Trophoblast cell (in vitro differentiated cells and primary cell): ENCODE data around the gene TMEM82.
A peak's percentile ranks its signal among the peaks of the same experiment; 100 is the strongest.

Source experiments
- DNase-seq, 2 donors: peaks; one replicate each; pipeline ENCODE4 v3.0.0-alpha.2; 2016
- H2AFZ ChIP-seq: 2 replicates; pipeline ENCODE4 v1.6.1; 2013; ENCODE audit warnings: low read length, moderate library complexity, mild to moderate bottlenecking; ENCODE audit not compliant: insufficient read depth, poor library complexity
- H2AK5ac ChIP-seq: 2 replicates; pipeline ENCODE4 v1.6.1; 2013; ENCODE audit warnings: mild to moderate bottlenecking, low read length
- H2BK120ac ChIP-seq: 2 replicates; pipeline ENCODE4 v1.6.1; 2013; ENCODE audit warnings: low read length, mild to moderate bottlenecking, moderate library complexity; ENCODE audit not compliant: insufficient read depth, poor library complexity
- H2BK12ac ChIP-seq: 2 replicates; pipeline ENCODE4 v1.6.1; 2013; ENCODE audit warnings: mild to moderate bottlenecking, low read length, moderate library complexity
- H2BK5ac ChIP-seq: 2 replicates; pipeline ENCODE4 v1.6.1; 2013; ENCODE audit warnings: low read length, low read depth, moderate library complexity, mild to moderate bottlenecking; ENCODE audit not compliant: poor library complexity
- H3K14ac ChIP-seq: 2 replicates; pipeline ENCODE4 v1.6.1; 2013; ENCODE audit warnings: mild to moderate bottlenecking, low read length
- H3K18ac ChIP-seq: 2 replicates; pipeline ENCODE4 v1.6.1; 2013; ENCODE audit warnings: mild to moderate bottlenecking, low read length
- H3K23ac ChIP-seq: 2 replicates; pipeline ENCODE4 v1.6.1; 2013; ENCODE audit warnings: low read length
- H3K27ac ChIP-seq: 2 replicates; pipeline ENCODE4 v1.5.1; 2013; ENCODE audit warnings: low read depth, mild to moderate bottlenecking, inconsistent platforms, low read length, moderate library complexity
- H3K27me3 ChIP-seq: 2 replicates; pipeline ENCODE4 v1.6.1; 2013; ENCODE audit warnings: inconsistent platforms, mild to moderate bottlenecking, low read length, moderate library complexity; ENCODE audit not compliant: insufficient read depth
- H3K36me3 ChIP-seq, 2 experiments: 1 replicate in 1 of 2; 2 replicates in 1 of 2; pipeline ENCODE4 v1.6.1; 2013; ENCODE audit warnings: low read length in 2 of 2, mild to moderate bottlenecking in 2 of 2, moderate library complexity in 1 of 2; ENCODE audit not compliant: insufficient read depth in 2 of 2, control insufficient read depth in 1 of 2
- H3K4ac ChIP-seq: 2 replicates; pipeline ENCODE4 v1.6.1; 2013; ENCODE audit warnings: low read depth, mild to moderate bottlenecking, low read length, moderate library complexity
- H3K4me1 ChIP-seq, 2 experiments: 1 replicate in 1 of 2; 2 replicates in 1 of 2; pipeline ENCODE4 v1.6.1; 2013; ENCODE audit warnings: low read length in 2 of 2, mild to moderate bottlenecking in 2 of 2, moderate library complexity in 1 of 2; ENCODE audit not compliant: insufficient read depth in 2 of 2, control insufficient read depth in 1 of 2
- H3K4me2 ChIP-seq: 2 replicates; pipeline ENCODE4 v1.6.1; 2013; ENCODE audit warnings: inconsistent platforms, mild to moderate bottlenecking, low read length, moderate library complexity
- H3K4me3 ChIP-seq: 2 replicates; pipeline ENCODE4 v1.5.1; 2013; ENCODE audit warnings: mild to moderate bottlenecking, low read depth, low read length, inconsistent platforms
- H3K79me1 ChIP-seq: one replicate; pipeline ENCODE4 v1.6.1; 2013; ENCODE audit warnings: low read length
- H3K79me2 ChIP-seq: 2 replicates; pipeline ENCODE4 v1.6.1; 2013; ENCODE audit warnings: low read length, mild to moderate bottlenecking; ENCODE audit not compliant: control insufficient read depth, insufficient read depth, poor library complexity
- H3K9ac ChIP-seq: 2 replicates; pipeline ENCODE4 v1.6.1; 2013; ENCODE audit warnings: mild to moderate bottlenecking, low read length
- H3K9me3 ChIP-seq: 2 replicates; pipeline ENCODE4 v1.6.1; 2013; ENCODE audit warnings: low read depth, mild to moderate bottlenecking, control low read depth, inconsistent platforms, low read length; ENCODE audit not compliant: insufficient read depth
- H4K12ac ChIP-seq: 2 replicates; pipeline ENCODE4 v1.6.1; 2013; ENCODE audit warnings: low read depth, mild to moderate bottlenecking, low read length, moderate library complexity
- H4K8ac ChIP-seq: 2 replicates; pipeline ENCODE4 v1.6.1; 2013; ENCODE audit warnings: low read depth, mild to moderate bottlenecking, low read length, moderate library complexity
- H4K91ac ChIP-seq: one replicate; pipeline ENCODE4 v1.6.1; 2013; ENCODE audit warnings: low read depth, mild to moderate bottlenecking, low read length, moderate library complexity
- WGBS: extraction: QIAGEN DNeasy Blood & Tissue Kit; methylation state at CpG from one replicate; pipeline ENCODE4 v1.1.7; 2013; ENCODE audit warnings: missing lambda C conversion rate; ENCODE audit not compliant: insufficient read length, insufficient coverage; ENCODE audit errors: extremely low coverage; 5-methylcytosine and 5-hydroxymethylcytosine counted together

The TMEM82 gene

DNA sequence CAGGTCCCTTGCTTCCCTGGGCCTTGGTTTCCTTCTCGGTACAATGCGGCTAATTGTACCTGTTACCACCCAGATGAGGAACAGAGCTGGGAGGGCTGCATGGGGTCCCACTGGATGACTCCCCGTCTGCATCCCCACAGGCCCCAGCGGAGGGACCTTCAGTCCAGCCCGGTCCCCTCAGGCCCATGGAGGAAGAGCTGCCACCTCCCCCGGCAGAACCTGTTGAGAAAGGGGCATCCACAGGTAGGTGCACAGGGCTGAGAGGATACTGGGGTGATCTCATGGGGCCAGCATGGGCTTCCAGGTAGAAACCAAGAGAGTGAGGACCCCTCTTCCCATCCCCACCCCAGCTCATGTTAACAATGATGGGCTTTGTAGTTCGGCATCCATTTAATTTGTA, 26.1 kb downstream of the TMEM82 start:
- peak overlapping the region; percentile 38 for H3K18ac ChIP-seq
- WGBS = no CpG with 5 or more reads among the region's 7 CpGs
- no peak overlapping the region for H3K4me2 ChIP-seq
- H3K9me3 ChIP-seq = peaks cover 1% of the 10 kb centered on the region
- no peak overlapping the region for H4K12ac ChIP-seq
- no peak overlapping the region for H3K23ac ChIP-seq
- no peak overlapping the region for H4K91ac ChIP-seq
- no peak overlapping the region for H2AK5ac ChIP-seq
- no peak overlapping the region for H3K4me3 ChIP-seq
- no peak overlapping the region for H3K9ac ChIP-seq
- peaks cover 84 to 91% of the 10 kb centered on the region in 2 experiments for H3K36me3 ChIP-seq
- H3K79me1 ChIP-seq = no peaks in the 10 kb centered on the region
- no peaks in the 10 kb centered on the region for H3K27me3 ChIP-seq
- H2BK120ac ChIP-seq = no peak overlapping the region
- no peak overlapping the region for H3K4ac ChIP-seq
- no peak overlapping the region for H2AFZ ChIP-seq
- DNase-seq = no peak
- no peak overlapping the region for H2BK12ac ChIP-seq
- no peaks in the 10 kb centered on the region for H3K79me2 ChIP-seq
- H2BK5ac ChIP-seq = no peak overlapping the region
- no peaks in the 10 kb centered on the region for H3K4me1 ChIP-seq
- H3K14ac ChIP-seq = no peak overlapping the region
- H3K27ac ChIP-seq = no peak overlapping the region
- H4K8ac ChIP-seq = no peak overlapping the region

DNA sequence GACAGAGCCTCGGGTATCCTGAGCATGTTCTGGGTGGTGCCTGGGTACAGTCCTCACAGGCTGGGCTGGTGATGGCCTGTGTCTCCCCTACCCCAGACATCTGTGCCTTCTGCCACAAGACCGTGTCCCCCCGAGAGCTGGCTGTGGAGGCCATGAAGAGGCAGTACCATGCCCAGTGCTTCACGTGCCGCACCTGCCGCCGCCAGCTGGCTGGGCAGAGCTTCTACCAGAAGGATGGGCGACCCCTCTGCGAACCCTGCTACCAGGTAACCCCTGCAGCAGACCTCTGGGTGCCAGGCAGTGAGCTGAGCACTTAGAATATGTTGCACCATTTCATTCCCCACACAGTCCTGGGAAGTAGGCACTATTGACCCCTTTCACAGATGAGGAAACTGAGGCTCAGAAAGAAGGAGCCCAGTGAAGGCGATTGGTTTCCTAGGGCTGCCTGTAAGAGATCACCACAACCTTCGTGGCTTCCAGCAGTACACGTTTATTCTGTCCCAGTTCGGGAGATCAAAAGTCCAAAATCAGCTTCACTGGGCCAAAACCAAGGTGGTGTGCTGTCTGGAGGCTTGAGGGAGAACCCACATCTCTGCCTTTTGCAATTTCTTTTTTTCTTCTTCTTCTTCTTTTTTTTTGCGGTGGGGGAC, 28.1 kb downstream of the TMEM82 start:
- H4K12ac ChIP-seq = no peak overlapping the region
- DNase-seq = no peak
- H3K9ac ChIP-seq = no peak overlapping the region
- H3K27ac ChIP-seq = no peak overlapping the region
- H3K4me2 ChIP-seq = no peak overlapping the region
- no peaks in the 10 kb centered on the region for H3K79me1 ChIP-seq
- no peak overlapping the region for H2BK120ac ChIP-seq
- H3K4ac ChIP-seq = no peak overlapping the region
- no peak overlapping the region for H2AFZ ChIP-seq
- H2AK5ac ChIP-seq = no peak overlapping the region
- no peak overlapping the region for H4K8ac ChIP-seq
- no peaks in the 10 kb centered on the region for H3K27me3 ChIP-seq
- H3K36me3 ChIP-seq = peaks cover 82 to 86% of the 10 kb centered on the region in 2 experiments
- H3K4me3 ChIP-seq = peak overlapping the region; percentile 1
- peaks cover 3% of the 10 kb centered on the region for H3K9me3 ChIP-seq
- H3K4me1 ChIP-seq = no peaks in the 10 kb centered on the region
- H3K79me2 ChIP-seq = no peaks in the 10 kb centered on the region
- no peak overlapping the region for H2BK5ac ChIP-seq
- no peak overlapping the region for H4K91ac ChIP-seq
- H3K14ac ChIP-seq = no peak overlapping the region
- no peak overlapping the region for H3K23ac ChIP-seq
- no peak overlapping the region for H2BK12ac ChIP-seq
- no CpG with 5 or more reads among the region's 14 CpGs for WGBS
- no peak overlapping the region for H3K18ac ChIP-seq

DNA sequence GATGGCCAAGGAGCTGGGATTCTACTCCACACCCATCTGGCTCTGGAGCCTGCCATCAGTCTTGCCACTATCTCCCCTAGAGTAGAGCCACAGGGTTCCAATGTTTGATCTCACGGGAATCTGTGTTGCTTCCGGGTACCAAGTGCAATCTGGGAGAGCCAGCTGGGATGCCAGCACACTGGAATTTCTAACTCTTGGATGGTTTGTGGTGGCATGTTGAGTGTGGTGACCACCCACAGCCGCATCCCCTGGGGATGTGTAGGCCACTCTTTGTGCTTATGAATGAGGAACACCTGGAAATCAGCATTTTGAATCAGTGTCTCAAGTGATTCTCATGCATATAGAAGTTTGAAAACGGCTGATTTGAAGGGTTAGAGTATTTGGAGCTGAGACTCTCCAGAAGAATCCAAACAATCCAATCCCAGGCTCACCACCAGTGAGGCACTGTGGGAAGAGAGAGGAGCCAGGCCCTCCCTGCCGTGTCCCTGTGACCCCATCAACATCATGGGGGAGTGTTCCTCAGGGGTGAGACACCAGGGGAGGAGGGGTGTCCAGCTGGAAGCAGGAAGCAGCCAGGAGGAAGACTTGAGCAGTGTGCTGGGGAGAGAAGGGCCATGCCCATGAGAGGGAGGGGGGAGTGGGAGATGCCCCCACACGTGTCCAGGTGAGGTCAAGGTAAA, 29.7 kb downstream of the TMEM82 start:
- Histone ChIP-seq H4K91ac (no peak overlapping the region), H3K4me3 (no peak overlapping the region), H2BK5ac (no peak overlapping the region), H3K9me3 (peaks cover 3% of the 10 kb centered on the region), H3K79me2 (no peaks in the 10 kb centered on the region), H3K36me3 (peaks cover 84 to 85% of the 10 kb centered on the region in 2 experiments), H3K27me3 (no peaks in the 10 kb centered on the region), H3K79me1 (no peaks in the 10 kb centered on the region), H3K27ac (no peak overlapping the region), H2AK5ac (no peak overlapping the region), H2AFZ (no peak overlapping the region), H3K9ac (no peak overlapping the region), H2BK120ac (no peak overlapping the region), H3K23ac (no peak overlapping the region), H4K12ac (no peak overlapping the region), H3K4ac (no peak overlapping the region), H3K18ac (no peak overlapping the region), H3K14ac (no peak overlapping the region), H4K8ac (no peak overlapping the region), H2BK12ac (no peak overlapping the region), H3K4me2 (no peak overlapping the region), H3K4me1 (no peaks in the 10 kb centered on the region)
- DNase-seq = no peak
- no CpG with 5 or more reads among the region's 6 CpGs for WGBS

DNA sequence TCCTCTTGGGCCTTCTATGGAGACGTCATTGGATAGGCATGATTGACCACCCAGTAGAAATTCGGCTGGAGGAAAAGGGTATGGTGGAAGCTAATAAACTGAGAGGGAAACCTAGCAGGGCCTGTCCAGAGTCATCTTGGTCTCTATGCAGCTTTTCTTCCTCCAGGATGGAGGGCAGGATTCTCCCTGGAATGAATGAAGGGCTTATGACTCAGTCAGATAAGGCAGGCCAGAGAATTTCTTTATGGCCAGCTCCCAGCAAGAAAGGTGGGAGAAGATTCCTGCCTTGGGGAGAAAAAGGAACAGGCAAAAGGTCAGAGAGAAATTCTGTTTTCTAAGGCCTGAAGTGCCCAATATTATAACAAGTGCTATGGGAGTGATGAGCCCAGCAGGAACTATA, 33.4 kb downstream of the TMEM82 start:
- no peak overlapping the region for H3K27ac ChIP-seq
- no CpG with 5 or more reads among the region's 2 CpGs for WGBS
- H4K8ac ChIP-seq = no peak overlapping the region
- H2BK5ac ChIP-seq = no peak overlapping the region
- H3K4me1 ChIP-seq = no peaks in the 10 kb centered on the region
- no peak for DNase-seq
- H3K9ac ChIP-seq = no peak overlapping the region
- H4K91ac ChIP-seq = no peak overlapping the region
- no peak overlapping the region for H3K18ac ChIP-seq
- H3K36me3 ChIP-seq = peaks cover 84 to 87% of the 10 kb centered on the region in 2 experiments
- H3K79me2 ChIP-seq = no peaks in the 10 kb centered on the region
- no peak overlapping the region for H2BK120ac ChIP-seq
- H4K12ac ChIP-seq = no peak overlapping the region
- no peak overlapping the region for H3K4ac ChIP-seq
- H3K79me1 ChIP-seq = no peaks in the 10 kb centered on the region
- H3K9me3 ChIP-seq = peaks cover 2% of the 10 kb centered on the region
- no peaks in the 10 kb centered on the region for H3K27me3 ChIP-seq
- no peak overlapping the region for H3K23ac ChIP-seq
- no peak overlapping the region for H2AK5ac ChIP-seq
- no peak overlapping the region for H2AFZ ChIP-seq
- H2BK12ac ChIP-seq = no peak overlapping the region
- H3K14ac ChIP-seq = no peak overlapping the region
- no peak overlapping the region for H3K4me3 ChIP-seq
- no peak overlapping the region for H3K4me2 ChIP-seq
